Measurements from ENCODE around the gene RAB11A.

The RAB11A gene

DNA sequence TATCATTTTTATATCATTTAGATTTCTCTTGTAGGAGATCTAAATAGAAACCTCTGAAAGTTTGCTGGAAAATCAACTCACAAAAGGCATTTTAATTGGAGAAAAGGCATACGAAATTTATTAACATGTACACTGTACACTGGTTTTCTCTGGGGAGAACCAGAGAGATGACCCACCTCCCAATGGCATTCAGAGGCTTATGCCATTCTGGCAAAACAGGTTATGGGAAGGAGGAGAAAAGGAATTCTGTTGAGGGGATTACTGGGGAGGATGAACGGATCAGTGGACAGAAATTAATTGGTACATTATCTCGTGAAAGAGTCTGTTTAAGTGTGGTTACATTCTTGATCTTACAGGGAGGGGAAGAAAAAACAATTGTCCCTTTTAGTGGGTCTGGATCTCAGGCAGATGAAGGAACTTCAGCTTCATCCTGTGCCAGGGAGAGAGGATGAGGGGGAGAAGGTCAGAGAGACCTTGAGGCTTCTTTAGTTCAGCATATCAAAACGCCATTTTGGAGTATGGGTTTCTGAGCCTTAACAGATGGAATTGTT lies 16.5 kb downstream of the RAB11A start:
- no peak for DNase-seq (ENCODE audit: low read depth in 2 of 2)

DNA sequence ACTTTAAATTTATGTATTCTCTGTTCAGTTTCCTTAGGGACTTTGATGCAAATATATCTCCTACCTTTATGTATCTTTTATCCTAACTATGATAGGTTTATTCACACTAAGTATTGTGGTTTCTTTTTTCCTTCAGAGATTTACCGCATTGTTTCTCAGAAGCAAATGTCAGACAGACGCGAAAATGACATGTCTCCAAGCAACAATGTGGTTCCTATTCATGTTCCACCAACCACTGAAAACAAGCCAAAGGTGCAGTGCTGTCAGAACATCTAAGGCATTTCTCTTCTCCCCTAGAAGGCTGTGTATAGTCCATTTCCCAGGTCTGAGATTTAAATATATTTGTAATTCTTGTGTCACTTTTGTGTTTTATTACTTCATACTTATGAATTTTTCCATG lies 18.3 kb downstream of the RAB11A start:
- DNase-seq (ENCODE audit: low read depth in 2 of 2) = no peak

DNA sequence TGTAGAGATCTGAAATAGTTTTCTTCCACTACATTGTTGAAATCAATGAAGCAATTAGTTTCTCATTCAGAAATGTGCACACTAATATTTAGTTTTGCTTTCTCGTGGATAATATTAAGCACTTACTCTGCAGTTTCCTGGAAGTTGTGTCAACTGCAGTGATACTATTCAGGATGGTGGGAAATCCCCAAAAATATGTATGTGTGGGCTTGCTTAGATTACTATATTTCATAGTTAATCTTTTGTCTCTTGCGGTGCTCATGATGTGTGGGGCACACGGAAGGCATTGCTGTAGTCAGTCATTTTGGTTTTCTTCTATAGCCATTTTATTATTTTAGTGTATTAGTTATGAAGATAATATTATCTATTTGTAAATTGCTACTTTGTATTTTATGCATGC lies 19.7 kb downstream of the RAB11A start:
- DNase-seq (ENCODE audit: low read depth in 2 of 2) = no peak

DNA sequence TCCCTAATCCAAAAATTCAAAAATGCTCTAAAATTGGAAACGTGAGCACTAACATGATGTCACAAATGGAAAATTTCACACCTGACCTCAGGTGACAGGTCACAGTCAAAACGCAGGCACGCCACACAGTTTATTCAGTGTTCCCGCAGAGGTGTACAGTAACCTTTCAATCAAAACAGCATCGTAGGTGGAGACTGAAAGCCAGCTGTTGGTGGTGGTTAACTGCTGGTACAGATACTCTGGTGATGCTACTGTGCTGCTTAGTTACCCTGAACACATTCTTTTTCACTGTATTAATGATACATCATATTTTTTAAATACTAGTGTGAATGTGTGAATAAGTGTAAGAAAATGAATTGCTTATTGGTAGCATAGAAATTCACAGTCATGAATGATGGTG lies 23.8 kb downstream of the RAB11A start:
- no peak for DNase-seq (ENCODE audit: low read depth in 2 of 2)

DNA sequence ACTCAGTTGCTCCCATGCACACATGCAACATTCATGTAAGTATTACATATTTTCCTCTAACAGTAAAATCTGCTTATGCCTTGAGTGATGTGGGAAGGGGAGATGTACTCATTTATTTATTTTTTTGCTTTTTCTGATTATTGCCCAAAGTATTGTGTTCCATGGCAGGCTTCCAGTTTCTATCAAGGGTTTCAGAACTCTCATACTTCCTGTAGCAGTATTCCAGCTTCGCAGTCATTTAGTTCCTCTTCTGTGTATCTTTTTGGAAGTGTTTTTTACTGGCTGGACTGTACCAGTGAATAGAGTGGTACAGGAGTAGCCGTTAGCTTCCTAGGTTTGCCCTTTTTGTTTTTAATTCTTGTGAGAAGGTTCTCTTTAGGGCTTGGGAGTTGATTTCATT lies 26.9 kb downstream of the RAB11A start:
- DNase-seq (ENCODE audit: low read depth in 2 of 2) = no peak

DNA sequence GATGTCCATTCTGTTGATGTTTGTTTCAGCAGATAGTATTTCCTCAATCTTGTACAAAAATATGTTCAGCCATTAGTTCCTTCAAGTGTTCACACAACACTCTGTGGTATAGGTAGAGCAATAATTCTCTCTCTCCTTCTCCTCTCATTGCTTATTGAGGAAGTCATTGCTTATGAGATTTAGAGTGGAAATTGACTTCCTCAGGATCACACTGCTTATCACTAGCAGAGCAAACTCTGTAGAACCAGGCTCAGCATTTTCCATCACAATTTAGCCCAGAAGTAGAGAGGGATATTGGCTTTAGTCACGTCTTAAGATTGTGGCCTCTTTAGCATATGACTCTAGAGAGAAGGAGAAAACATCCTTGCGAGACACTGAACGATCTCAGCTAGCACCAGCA lies 31.2 kb downstream of the RAB11A start:
- DNase-seq (ENCODE audit: low read depth in 2 of 2) = no peak

DNA sequence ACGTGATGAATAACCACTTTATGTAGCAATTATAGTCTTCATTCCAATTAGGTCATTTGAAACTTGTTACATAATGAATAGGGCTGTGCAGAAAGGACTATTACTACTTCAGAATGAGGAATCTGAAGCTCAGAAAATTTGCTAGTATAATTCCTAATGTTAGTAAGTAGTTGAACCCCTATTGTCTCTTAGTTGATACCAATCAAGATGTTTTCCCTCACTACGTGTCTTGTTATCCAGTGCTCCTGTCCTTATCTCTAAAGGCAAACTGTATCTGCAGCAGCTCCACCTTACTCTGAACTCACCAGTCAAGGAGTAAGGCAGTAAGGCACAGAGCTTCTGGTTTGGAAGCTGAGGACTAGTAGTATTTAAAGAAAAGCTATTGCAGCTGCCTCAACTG lies 32.0 kb downstream of the RAB11A start:
- no peak for DNase-seq (ENCODE audit: low read depth in 2 of 2)

DNA sequence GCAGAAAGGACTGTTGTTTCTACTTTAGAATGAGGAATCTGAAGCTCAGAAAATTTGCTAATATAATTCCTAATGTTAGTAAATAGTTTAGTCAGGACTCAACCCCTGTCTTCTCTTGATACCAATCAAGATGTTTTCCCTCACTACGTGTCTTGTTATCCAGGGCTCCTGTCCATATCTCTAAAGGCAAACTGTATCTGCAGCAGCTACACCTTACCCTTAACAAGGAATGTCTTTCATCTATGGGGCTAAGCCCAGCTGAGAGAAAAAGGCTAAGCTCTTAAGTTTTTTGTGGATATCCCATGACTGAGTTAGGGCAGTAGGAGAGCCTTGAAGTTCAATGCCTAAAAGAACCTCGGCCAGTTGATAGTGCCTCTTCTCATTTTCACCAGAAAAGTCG lies 32.5 kb downstream of the RAB11A start:
- DNase-seq (ENCODE audit: low read depth in 2 of 2) = no peak

DNA sequence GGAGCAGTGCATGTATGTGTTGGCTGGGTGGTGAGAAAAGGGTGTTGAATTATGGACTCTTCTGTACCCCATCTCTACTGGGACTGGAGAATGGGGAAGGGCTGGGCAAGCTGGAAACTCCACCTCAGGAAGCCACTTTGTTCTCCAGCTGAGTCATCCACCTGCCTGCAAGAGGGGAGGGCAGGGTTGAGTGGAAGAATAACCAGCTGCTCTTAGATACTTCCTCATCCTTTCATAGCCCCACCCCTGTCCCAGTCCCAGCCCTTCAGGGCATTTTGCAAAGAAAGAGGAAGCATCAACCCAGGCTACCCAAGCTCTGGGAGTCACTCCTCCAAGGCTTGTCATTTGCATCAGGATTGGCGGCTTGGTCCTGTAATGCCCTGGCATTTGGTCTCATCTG lies 33.1 kb downstream of the RAB11A start:
- no peak for DNase-seq (ENCODE audit: low read depth in 2 of 2)

DNA sequence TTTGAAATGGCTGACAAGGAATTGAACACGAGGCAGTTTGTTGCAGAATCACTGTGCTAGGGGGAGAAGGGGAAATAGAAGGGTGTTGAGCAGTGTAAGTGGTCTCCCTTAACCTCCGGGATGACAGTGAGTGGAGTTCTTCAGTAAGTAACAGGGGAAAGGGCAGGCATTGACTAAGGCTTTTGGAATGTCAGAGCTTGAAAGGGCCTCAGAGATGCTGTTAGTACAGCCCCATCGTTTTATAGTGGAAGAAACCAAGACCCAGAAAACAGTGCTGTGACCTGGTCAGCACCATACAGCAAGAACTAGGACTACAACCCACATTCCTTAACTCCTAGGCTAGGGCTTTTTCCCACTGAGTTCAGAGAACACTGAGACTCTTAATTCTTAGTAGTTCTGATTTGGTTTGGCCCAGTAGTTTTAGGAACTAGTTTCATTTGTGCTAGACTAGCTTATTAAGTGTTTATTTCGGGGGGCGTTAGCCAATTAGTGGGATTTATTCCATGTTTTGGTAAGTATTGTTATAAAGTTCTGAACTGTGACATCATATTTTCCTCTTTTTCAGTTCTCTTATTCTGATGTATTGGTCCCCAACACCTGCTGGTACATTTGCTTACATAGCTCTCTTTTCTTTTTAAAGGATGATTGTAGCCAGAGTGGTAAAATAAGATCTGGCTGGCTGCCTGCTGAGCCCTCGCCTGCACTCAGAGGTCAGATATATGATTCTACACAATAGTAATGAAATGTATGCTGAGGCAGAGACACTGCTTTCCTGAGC lies 34.2 kb downstream of the RAB11A start:
- DNase-seq (ENCODE audit: low read depth in 2 of 2) = no peak

DNA sequence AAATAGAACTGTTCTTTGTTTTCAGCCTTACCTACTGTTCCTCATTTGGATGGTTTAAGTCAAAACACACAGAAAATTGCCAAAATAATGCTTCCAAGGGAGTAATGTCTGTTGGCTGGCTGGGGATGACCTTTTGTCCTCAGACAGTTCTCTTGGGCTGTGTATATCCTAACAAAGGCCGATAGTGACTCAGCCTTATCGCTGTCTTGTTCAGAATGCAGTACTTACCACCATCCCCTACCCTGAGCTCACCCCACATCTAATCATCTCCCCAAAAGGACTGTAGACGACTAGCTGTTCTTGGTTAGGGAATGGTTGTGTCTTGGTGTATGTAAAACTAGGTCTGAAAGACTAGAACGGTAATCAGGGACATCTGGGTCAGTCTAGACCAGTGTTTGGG lies 35.0 kb downstream of the RAB11A start:
- no peak for DNase-seq (ENCODE audit: low read depth in 2 of 2)

DNA sequence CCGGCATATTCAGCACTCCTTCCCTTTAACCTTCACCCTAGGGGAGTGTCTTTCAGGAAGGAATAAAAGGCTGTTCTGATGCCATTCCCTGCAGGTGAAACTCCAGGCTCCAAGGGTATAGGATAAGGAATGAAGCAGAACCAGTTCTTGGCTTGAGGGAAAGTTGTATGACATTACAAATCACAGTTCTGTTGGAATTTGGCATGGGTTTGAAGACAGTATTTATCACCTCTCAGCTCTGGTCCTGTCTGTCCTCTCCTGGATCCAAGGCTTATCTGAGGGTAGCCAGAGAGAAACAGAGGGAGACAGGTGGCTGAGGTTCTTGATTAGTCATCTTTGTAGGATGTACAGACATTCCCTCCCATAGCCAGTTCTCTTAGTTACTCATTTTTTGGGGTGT lies 37.1 kb downstream of the RAB11A start:
- no peak for DNase-seq (ENCODE audit: low read depth in 2 of 2)

DNA sequence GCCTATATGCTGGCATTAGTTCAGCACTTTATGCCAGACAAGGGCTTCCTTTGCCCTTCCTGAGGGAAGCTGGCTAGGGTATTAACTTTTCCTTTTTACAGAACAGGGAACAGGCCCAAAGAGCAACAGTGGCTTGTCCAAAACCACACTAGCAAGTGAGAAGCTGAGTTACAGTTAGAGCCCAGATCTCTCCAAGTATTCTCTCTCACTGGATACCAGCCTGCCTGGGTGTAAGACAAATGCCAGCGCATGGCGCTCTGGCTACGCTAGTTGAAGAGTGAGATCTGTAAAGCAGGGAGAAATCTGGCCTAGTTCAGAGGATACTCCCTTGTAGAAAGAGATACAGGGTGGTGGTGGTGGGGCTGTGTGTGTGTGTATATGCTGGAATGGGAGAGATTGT lies 38.4 kb downstream of the RAB11A start:
- no peak for DNase-seq (ENCODE audit: low read depth in 2 of 2)

DNA sequence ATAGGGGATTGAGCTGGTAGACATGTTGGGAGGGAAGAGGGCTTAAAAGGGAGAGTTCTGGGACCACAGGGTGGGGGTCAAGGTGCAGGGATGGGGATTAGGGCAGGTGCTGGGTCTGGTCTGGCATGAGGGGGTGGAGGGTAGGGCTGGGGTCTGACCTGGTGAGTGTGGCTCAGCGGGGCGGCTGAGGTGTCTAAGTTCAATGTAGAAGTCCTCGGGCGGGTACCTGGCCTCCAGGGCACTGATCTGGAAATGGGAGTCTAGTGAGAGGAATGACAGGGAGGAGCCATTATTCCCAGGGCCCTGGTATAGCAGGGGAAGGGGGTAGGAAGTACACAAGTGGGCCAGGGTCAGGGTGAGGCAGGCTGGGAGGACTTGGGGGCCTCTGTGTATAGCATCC lies 39.6 kb downstream of the RAB11A start:
- DNase-seq (ENCODE audit: low read depth in 2 of 2) = no peak

DNA sequence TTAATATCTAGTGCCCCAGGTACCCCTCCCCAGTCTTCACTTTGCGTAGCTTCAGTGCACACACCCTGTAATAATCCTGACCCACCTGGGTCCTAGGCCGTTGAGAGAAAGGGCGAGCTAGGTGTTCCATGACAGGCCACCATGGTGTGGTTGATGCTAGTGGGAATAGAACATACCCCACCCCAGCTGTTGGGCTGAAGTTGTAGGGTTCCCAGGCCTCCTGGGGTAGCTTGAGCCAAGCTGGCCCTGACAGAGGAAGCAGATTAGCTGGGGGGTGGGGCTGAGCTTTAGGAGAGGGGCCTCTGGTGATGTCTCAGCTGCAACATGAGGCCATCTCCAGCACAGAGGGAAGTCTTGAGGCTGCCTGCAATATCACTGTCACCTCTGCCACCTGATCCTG lies 40.5 kb downstream of the RAB11A start:
- DNase-seq (ENCODE audit: low read depth in 2 of 2) = no peak

DNA sequence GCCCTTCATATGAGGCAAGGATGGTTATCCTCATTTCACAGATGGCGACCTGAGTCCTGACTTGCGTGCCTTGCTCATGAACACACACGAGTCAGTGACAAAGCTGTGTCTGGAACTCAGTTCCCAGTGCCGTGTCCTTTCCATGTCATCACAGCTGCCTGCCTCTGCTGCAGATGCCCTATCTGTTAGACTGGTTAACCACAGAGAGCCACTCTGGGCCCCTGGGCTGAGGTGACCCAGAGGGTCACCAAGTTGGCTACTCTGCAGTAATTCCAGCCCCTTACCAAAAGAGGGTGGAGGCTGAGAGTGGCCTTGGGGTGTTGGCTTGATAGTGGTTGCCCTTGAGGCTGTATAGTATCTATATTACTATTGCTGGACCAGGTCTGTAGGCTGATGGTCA lies 41.0 kb downstream of the RAB11A start:
- no peak for DNase-seq (ENCODE audit: low read depth in 2 of 2)

DNA sequence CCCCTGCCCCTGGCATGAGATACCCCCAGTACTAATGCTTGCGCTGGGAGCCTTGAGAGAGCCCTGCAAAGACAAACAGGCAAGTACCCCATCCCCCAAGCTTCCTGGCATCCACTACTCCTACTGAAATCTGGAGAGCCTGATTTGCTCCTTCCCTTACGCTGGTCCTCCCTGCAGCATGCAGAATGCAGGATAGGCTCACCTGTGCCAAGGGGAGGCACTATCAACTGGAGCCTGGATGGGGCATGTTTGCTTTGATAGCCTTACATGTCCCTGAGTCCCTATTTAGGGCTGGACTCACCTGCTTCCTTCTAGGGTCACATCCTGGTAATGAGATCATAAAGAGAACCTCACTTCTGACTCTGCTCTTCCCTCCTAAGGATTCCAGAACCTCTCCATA lies 42.9 kb downstream of the RAB11A start:
- DNase-seq (ENCODE audit: low read depth in 2 of 2) = no peak

DNA sequence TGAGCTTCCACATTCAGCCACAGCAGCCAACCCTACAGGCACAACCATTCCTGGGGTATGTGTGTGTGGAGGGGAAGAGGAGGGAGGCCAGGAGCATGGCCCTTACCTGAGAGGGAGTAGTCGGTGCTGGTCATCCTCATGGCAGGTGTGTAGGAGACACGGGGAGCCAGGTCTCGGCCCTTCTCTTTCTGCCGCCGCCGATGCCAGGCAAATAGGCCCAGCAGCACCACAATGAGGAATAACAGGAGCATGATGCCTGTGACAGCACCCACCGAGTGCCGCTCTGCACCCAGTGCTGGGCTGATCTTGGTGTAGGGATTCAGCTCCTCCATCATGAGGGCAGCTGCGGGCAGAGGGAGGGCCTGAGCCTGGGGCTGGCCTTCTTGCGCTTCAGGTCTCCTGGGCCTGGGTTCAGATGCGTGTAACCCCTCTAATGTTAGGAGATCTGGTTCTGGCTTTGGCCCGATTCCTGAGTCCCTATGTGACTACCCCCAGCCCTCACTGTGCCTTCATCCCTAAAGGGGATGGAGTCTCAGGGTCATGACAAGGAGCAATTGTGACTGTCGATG lies 44.4 kb downstream of the RAB11A start:
- no peak for DNase-seq (ENCODE audit: low read depth in 2 of 2)

DNA sequence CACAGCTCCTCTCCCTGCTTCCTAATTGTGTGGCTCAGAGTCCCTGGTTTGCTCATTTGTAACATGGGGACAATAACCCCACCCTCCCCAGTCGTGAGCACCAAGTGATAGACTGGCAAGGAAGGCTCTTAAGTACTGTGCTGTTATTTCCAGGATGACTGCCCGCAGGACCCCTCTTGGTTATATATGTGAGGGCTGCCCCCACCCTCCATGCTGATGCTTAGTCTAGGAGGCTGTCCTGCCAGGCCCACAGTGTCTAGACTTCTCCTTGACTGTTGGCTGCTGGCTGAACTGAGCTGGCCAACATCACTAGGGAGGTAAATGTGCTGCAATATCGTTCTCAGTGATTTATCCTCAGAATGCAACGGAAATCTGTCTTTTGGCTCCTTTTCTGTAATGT lies 45.1 kb downstream of the RAB11A start:
- no peak for DNase-seq (ENCODE audit: low read depth in 2 of 2)

DNA sequence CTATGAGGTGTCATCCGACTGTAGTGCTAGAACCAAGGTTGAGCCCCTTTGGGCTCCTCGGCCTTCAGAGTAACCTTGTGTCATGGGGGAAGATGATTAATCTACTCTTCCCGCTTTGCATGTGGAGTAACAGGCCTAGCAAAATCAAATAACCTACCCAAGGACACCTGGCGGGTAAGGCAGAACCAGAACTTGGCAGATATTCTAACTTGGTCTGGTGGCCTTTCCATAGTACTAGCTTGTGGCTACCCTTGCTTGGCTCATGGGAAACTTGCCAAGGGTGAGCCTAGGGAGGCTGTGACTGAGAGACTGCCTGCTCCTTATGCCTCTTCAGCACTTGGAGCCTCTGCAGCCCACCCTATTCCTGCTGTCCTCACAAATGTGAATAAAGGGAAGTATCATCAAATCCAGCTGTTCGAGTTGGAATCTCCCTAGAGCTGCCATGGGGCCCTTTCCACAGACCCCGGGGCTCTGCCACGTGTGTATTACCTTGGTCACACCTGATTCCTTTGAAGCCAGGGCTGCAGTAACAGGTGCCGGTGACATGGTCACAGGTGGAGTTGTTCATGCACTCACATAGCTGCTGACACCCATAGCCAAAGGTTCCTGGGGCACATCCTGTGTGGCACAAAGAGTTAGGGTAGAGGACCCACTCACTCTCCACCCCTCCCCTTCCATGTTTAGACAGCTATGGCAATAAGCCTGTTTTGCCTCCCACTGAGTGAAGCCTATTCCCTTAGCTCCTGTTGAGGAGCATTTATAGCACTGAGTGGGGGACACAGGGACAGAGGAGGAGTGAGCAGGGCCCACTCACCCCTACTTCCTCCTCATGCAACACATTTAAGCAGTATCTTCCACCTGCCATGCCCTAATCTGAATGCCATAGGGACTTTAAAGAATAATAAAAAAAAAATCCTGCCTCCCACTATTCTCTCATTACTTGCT lies 46.0 kb downstream of the RAB11A start:
- no peak for DNase-seq (ENCODE audit: low read depth in 2 of 2)

DNA sequence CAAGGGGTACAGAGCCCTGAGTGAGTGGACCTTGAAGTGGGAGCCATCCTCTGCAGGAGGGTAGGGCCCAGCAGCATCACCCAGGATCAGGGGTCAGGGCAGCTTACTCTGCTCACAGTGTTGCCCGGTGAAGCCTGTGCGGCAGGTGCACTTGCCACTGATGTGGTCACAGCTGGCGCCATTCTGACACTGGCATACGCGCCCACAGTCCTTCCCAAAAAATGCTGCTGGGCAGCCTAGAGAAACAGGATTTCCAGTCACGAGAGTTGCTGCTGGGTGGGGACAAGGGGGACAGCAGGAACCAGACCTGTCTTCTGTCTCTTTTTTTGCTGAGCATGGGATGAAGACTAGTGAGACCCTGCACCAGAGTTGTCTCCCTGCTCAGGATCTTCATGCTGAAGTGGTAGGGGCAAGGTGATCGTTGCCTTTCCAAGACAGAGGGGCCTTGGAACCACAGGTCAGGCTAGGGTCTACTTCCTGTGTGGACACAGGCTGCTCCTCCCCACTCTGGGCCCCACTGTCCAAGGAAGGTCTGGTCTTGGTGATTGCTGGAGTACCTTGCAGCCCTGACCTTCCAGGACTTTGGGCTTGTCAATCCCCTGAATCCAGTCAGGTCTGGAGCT lies 46.9 kb downstream of the RAB11A start:
- no peak for DNase-seq (ENCODE audit: low read depth in 2 of 2)
